NCI-H146 treated with DMSO at 0.1 percent for 48 hours (cell line): Measurements from ENCODE around the gene TPO.
"Not testable (repeated sequence)": the region's sequence is repeated elsewhere in the genome, so short reads cannot be mapped to it uniquely, and the experiment has no call there.

ENCODE experiments used
- DNase-seq: peaks from one replicate; lab custom pipeline; 2025; ENCODE audit not compliant: unreplicated experiment; lab: John Stamatoyannopoulos, UW

TPO gene

DNA sequence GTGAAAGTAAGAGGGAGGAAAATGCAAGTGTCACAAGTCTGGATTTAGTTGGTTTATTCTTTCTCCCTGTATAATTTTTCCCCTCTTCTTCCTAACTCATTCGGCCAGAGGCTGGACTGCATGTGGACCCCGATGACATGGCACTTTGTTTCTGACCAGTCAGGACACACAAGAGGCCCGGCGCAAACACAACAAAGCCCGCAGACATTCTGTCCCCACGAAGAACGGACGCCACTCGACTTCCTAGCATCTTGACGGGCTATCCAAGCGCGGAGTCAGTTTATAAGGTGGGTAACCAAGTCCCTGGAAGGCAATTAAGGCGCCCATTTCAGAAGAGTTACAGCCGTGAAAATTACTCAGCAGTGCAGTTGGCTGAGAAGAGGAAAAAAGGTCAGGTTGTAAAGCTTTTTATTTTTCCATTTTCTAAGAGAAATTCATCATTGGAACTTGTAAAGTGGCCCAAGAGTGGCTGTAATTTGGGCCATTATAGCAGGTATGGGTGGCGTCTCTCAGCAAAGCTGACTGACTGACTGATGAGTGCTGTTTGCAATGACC is at the start of gene TPO:
TSS of gene TPO (plus strand) at position 308 of the 555 bp plus-strand sequence. CDS start 946 bp downstream, outside the sequence.
- DNase-seq, result no peak

- no peak for DNase-seq
These were observed 46.6 kb upstream of the TPO start for GRCh38 chr2:1366546-1367134.

DNA sequence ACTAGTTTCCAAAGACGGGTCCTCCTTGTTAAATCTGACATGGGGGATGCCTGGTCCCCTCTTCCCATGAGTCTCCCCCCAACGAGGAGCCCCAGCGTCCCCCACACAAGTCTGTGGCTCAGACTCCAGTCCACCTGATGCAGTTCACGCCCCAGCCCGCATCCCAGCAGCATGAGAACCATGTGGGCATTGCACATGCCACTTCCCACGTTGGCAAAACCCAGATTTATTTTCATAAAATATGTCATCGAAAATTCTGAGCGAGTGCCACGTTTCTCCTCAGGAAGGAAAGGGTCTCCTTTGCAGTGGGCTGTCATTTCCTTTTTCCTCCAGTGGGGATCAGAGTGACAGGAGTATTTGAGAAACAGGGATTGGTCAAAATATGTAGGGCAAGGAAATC is 45.7 kb upstream of the TPO start:
- no peak for DNase-seq

GRCh38 chr2:1369905-1370304 is 43.4 kb upstream of the TPO start:
- DNase-seq, result no peak

- DNase-seq, result no peak
These were observed 42.8 kb upstream of the TPO start for GRCh38 chr2:1370461-1370860.

DNA sequence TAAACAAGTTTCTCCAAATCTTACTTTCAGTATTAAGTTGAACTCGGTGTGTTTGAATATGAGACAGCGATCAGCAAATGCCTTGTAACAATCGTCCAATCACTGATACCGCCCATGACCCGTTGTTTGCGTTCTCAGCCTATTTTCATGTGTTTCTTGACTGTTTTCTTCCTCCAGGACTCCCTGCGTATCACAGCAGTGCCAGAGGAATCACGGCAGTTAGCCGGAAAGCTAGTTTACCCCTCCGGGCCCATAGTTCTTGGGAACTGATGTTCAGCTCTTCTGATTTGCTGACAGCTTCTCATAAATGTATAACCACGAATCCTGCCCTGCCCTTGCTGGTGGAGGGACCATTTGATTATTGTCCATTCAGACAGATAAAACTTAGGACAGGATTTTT is 42.2 kb upstream of the TPO start:
- DNase-seq, result no peak

DNA sequence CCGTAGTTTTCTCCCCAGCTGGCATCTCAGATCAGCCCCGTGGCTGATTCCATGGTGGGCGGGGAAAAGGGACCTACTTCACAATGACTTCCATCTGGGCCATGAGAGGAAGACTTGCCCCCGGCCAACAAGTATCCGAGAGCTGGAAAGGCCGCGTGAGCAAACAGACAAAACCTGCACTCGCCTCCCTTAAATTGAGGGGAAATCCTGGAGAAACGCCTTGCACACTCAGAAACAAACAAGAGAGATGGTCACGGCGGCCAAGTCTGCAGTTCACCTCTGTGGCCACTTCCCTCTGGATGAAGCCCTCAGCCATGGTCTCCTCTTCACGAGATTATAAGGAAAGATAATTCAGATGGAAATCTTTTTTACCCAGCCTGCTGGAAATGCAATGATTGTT is 39.4 kb upstream of the TPO start:
- DNase-seq, result no peak

GRCh38 chr2:1374287-1374686 is 39.0 kb upstream of the TPO start:
- DNase-seq, result no peak

DNA sequence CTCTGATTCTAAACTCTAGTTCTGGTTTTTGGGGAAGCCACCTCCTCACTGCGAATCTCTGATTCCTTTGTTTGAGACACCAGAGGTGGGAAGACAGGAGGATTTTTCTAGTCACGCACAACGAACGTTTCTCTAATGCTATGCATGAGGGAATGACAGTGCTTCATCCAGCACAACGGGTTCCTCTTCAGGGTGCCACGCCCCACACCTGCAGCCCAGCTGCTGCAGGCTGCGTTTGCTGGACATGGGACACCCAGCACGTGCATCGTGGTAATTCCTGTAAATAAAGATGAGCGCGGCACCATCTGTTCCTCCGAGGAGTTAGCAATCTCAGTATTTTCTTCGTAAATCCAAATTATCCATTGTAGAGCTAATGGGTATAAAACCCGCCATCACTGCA is 37.5 kb upstream of the TPO start:
- DNase-seq, result no peak

DNA sequence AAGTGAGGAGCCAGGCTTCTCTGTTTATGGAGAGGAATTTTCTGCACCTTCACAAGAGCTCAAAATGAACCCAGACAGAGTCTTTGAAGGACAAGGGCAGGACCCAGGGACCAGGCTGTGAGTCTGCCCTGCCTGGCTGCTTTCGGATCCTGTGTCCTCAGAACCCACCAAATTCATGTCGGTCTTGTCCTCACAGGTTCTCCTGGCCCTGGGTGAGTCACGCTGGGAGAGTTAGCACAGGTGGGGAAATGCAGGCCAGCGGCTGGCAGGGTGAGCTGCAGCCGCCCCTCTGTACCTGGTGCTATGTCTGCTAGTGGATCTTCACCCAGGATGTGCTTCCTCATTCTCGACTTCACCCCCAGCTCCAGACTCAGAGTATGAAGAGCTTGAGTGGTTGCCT is 35.8 kb upstream of the TPO start:
- DNase-seq, result no peak

DNA sequence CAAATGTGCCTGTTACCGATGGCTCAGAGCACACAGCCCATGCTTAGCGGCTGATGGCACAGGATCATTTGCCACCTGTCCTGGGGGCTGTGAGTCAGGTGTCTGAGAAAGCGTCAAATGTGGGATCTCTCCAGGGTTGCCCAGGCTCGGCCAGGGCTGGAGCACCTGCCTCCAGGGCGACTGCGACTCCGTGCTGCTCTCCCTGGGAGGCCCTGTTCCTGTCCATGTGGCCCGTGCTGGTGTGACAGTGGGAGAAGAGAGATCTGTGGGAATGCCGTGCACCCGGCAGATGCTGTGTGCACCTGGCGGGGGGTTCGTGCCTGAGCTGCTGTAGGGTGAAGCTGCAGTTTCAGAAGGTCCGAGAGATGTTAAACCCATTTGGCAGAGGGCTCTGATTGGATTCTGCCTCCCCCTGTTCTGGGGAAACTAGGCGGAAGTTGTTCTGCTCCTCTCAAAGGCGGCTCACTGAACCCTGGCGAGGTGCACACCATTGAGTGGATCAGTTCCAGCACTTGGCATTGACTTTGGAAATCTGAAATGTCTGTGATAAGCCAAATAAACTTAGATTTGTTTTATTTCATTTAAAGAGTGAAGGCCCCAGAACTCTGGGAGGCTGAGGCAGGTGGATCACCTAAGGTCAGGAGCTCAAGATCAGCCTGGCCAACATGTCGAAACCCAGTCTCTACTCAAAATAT is 34.7 kb upstream of the TPO start:
- DNase-seq, result no peak

- DNase-seq, result no peak
These were observed 31.6 kb upstream of the TPO start for GRCh38 chr2:1381644-1382043.

- DNase-seq, result not testable (repeated sequence)
These were observed 25.1 kb upstream of the TPO start for GRCh38 chr2:1387954-1388725.

DNA sequence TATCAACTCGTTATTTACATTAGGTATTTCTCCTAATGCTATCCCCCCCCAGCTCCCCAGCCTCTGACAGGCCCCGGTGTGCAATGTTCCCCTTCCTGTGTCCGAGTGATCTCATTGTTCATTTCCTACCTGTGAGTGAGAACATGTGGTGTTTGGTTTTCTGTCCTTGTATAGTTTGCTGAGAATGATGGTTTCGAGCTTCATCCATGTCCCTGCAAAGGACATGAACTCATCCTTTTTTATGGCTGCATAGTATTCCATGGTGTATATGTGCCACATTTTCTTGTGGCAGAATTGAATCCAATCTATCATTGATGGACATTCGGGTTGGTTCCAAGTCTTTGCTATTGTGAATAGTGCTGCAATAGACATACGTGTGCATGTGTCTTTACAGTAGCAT is 23.1 kb upstream of the TPO start:
- not testable (repeated sequence) for DNase-seq

- DNase-seq, result no peak
These were observed 19.9 kb upstream of the TPO start for GRCh38 chr2:1393321-1393720.

- DNase-seq, result no peak
These were observed 18.4 kb upstream of the TPO start for GRCh38 chr2:1394709-1395408.

- no peak for DNase-seq
These were observed 15.9 kb upstream of the TPO start for GRCh38 chr2:1397350-1397749.

DNA sequence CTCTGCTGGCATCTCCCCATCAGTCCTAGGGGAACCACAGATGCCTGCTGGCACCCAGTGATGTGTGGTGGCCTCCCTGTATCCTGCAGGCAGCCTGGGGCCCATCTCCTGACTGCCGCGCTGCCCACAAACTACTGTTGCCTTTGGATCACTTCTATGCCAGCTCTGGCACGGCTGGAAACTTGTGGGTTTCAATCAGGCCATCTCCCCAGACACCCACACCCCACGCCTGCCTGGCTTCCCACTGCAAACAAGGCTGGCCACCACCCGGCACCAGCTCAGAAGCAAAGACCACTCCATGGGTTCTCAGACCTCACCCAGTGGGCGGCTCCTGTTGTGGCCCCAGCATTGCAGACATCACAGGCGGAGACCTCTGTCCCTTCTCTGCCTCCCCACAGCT is 15.1 kb upstream of the TPO start:
- no peak for DNase-seq

DNA sequence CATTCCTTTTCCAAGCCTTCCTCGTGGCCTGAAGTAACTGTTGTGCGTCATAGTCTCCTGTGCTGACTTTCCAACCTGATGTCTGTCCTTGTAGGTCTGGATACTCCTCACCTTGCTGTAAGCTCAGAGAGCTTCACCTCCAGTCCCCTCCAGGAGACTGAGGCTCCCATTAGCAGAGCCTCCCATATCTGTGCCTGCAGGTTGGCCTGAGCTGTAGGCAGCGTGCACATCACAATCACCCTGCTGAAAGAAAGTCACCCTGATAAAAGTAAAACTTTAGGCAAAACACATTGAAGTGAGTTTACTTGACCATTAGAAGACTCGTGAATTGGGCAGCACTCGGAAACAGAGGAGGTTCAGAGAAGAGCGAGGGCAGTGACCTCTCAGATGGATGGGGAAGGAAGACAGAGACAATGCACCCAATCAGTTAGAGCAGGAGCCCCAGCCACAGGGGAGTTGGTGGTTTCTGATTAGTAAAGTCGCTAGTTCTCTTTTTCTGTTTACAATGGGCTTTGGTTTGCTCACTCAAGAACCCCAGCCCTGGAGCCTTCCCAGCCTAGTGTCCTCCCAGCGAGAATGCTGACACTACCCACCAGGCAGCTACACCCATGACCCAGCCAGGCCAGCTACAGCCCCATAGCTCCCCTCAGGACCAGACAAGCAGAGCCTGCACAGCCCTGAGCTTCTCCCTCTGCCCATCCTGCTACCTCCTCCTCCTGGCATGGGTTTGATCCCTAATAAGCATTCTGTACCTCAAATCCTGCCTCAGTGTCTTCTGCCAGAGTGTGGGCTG is 12.1 kb upstream of the TPO start:
- DNase-seq, result no peak

DNA sequence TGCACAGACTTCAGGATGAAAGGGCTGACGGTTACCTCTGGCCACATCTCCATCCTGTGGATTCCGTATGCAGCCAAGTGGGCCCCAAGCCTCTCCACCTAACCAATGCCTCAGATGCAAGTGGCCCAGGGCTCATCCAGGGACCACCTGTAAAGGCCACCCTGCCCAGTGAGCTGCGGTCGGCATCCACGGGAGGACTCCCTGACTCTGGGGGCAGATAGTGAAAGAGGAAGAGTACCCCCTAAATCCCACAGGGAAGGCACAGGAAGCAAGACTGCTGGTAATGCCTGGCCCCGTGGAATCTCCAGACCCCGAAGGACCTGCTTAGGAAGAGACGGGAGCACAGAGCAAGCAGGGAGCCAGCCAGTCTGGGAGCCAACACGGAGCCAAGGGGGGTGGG is 11.2 kb upstream of the TPO start:
- DNase-seq, result no peak

DNA sequence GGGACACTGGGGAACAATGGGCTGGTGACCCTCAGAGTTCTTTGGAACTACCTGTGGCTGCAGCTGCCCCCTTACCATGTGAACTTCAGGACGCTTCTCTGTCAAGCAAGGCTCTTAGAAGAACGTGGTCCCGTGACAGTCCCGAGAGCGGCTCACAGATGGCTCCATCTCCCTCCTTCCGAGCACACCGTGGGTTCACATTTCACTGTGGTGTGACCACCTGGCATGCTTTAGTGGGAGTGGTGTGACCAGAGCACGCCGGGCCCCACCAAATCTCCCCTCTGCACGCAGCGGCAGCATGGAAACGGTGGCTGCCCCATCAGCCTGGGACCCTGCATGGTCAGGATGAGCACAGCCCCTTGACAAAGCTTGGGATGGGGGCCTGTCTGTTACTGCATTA is 9.7 kb upstream of the TPO start:
- no peak for DNase-seq
